Stimulated activated CD8-positive, alpha-beta memory T cell treated with anti-CD3 and anti-CD28 coated beads, Interleukin-4, amount 100 ng/mL, for 1 hour (primary cell): ENCODE measurements around the gene UBAC2.

Experiments used
- DNase-seq, 2 donors: peaks; one replicate each; pipeline ENCODE4 v3.0.0-alpha.2; 2020; ENCODE audit warnings: low read depth in 2 of 2, low spot score in 1 of 2

UBAC2 gene

DNA sequence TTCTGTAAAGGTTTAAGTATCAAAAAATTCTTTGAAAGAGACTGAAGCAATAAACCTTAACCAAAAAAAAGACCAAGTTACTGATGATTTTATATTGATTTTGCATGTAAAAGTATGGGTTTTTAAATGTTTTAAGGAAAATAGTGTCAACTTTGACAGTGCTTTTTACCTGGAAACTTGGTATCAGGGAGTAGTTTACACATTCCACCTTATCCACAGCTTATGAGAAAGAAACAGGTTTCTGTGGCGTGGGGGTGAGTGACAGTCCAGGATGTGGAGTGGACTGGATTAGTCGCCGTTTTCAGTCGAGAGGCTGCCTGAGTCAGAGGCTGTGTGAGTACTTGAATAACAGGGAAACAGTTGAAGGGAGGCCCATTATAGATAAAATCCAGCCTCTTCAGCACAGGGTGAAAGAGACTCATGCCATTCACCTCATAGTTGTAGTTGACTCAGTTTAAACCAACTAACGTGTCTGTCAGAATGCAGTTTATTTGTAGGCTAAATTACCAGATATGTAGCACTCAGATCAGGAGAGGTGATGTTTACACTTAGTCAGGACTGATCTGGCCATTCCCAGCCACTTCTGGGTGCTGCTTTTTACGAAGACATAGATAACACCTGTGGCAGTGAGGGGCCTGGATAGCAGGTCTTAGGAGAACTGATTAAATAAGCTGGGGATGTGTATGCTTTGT lies 107.1 kb downstream of the UBAC2 start:
- DNase-seq: no peak

DNA sequence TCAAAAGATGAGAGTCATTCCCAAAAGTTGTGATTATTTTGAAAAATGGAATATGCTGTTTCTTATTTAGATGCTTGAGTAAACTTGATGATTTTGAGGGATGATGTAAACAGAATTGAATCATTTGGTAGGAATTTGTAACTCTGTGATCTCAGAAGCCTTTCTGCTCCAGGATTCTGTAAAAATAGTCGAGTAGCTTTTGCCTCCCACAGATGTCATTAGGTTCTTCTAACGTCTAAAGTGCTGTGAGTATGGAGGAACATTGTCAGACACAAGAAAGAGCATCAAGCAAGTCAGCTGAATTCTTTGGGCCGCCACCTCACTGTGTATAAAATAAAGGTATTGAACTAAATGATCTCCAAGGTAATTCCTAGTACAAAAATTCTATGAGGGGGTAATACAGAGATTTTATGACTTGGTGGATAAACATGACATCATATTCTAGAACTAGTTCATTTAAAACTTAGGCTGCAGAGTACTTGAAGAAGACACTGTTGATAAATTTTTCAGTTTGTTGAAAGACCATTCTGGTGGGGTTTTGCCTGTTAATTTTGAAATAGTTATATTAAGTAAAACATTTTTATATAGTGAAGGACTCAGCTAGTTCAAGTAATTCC lies 107.9 kb downstream of the UBAC2 start:
- no peak for DNase-seq

DNA sequence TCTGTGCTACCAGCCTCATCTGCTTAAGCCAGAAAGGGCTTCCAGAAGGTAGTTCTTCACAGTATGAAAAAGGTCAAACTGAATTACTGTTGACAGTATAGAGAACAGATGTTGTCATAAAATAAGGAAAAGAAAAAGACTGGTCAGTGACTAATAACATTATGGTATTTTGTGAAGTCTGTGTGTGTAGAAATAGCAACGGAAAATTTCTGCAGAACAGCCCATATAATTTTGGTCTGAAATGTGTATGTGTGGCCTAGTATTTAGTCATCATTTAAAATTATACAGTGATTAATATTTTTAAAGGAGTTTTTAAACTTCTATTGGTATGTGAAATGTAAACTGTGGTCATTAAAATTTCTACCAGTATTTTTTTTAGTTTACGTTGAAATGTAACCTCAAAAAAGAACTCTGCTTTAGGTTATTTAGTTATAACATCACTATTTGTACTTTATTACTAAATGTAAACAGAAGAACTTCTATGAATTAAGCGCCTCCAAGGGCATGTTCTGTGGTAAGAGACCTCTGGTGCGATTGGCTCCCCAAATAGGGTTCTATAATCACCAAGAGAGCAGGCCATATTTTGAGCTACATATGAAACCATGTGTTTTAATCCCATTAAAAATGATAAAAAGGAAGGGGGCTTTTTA lies 109.9 kb downstream of the UBAC2 start:
- DNase-seq: no peak

DNA sequence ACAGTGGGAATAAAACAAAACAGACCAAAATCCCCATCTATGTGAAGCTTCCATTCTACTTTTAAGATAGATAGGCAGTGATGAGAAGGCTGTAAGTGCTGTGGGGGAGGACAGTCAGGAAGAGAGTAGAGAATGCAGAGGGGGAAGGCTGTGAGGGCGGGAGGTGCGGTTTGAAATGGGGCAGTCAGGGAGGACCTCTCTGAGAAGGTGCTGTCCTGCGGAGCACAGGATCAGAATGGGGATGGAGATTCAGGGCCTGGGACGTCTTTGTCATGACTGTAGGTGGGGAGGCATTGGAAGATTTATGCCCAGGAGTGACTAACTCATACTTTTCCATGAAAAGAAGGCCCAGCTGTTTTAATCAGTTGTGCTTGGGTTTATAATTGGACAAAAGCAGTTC lies 110.5 kb downstream of the UBAC2 start:
- no peak for DNase-seq

DNA sequence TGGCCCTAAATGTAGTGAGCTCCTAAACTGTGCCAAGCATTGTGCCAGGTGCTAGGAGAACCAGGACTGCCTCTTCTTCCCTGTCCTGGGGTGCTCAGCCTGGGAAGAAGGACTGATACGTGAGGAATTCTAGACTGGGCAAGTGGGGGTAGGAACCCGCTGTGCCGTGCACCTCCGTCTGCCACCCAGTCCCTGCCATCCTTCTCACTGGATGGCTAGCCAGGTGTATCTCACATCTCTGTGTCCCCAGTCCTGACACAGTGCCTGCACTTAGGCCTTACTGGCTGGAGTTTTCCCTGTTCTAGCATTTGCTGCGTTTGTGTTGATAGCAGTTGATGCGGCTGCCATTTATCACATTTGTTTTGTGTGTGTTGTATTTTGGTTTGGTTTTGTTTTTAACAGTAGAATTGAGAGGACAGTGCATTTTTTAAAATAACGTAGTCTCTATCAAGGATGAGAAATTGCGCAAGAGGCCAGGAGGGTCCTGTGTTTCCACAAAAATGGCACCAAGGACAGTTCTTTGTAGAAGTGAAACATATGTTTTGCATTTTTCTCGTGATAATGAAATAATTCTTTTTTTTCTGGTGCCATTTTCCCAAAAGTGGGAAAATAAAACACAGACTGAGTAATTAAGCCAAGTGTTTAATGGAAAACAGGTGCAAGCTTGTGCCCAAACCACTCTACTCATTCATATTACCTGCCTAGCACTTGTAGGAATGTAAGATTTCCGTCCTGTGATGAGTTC lies 111.3 kb downstream of the UBAC2 start:
- no peak for DNase-seq

DNA sequence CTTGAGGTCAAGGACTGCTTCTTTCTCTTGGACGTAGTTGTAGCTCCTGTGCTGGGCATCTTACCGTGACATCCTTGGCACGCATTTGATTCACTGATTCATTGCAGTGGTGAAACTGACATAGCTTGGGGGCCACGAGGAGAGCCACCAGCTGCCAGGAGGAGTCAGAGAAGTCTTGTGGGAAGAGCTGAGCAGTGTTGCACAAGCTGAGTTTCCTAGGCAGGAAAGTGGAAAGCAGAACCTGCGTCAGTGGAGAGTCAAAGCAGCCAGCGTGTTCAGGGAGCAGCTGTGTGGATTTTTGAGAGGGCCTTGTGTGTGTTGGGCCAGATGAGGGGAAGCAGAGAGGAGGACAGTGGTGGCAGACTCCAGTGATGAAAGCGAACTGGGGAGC lies 111.8 kb downstream of the UBAC2 start:
- no peak for DNase-seq

DNA sequence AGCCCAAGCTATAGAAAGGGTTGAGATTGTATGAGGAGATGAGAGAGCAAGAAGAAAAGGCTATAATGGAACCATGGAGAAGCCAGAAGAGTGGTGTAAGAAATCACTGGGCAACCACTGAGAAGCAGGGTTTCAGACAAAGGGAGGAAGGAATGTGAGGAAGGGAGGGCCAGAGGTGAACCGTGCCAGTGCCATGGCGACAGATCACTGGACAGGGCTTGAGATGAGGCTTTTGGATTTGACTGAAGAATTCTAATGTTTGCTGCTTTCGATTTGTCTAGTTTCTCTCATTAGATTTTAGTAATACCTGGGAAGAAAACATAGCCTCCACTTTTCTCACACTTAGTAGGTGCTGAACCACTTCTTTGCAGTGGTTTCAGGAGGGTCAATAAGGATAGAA lies 112.8 kb downstream of the UBAC2 start:
- DNase-seq: no peak

DNA sequence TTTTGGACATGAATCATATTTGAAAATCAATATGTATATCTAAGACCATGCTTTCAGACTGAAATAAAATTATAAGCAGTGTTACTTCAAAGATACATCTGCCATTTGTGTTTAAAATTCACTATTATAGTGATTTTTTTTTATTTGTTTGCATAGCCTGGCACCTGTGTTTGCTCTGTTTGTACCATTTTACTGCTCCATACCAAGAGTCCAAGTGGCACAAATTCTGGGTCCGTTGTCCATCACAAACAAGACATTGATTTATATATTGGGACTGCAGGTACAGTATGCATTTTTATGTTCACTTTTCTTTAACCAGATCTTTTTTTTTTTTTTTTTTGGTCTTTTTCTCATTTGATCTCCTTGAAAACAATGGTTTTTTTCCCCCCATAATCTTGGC lies 113.3 kb downstream of the UBAC2 start:
- DNase-seq: no peak

DNA sequence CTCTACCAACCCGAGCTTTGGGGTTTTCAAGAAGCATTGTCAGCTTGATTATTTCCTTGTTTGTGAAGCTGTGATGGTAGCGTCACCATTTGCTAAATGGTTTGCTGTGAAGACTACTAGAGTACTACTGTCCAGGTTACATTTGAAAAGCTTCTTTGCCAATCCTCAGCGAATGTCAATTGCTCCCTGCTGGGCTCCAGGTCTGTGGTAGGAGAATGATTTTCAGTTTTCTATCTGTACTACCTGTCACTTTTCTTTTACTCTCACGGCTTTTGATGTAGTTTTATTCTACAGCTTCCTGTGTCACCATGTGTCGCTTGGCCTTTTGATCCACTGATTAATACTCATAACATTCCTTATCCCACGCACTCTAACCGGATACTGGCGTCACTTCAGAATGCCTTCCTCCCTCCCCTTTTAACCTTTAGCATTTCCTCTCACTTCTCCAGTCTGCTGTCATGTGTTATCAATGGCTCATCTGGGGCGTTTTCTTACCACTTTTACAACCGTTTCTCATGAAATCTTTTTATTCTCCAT lies 114.1 kb downstream of the UBAC2 start:
- DNase-seq: no peak

DNA sequence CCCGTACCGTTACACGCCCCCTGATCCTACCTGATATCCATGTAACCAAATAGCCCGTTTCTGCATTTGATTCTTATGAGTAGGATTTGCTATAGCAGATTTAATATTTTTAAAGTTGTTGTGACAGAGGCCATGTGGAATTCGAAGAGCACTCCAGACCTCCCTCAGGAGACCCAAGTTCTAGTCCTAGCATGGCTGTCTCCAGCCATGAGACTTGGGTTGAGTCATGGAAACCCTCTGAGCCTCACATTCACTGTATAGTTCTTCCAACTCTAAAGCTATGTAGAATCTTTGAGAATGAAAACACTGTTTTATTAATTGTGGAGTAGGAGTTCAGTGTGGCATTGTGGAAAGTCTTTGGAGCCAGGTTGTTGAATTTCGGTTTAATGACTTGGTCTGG lies 114.5 kb downstream of the UBAC2 start:
- DNase-seq: no peak

DNA sequence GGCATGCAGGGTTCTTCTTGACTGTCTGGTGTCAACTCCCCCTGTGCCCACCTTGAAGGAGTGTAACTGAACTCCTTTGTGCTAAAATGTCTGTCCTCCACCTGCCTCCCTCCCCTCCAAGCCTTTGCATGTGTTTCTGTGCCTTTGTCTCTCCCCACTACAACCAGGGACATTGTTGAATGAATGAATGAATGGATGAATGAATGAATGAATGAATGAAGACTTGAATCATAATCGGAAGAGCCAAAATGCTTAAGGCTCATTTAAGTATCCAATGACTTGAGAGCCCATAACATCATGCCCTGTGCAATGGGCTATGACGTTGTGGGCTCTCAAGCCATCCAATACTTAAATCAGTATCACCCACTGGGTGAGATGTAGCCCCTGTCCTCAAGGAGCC lies 115.6 kb downstream of the UBAC2 start:
- DNase-seq: no peak

DNA sequence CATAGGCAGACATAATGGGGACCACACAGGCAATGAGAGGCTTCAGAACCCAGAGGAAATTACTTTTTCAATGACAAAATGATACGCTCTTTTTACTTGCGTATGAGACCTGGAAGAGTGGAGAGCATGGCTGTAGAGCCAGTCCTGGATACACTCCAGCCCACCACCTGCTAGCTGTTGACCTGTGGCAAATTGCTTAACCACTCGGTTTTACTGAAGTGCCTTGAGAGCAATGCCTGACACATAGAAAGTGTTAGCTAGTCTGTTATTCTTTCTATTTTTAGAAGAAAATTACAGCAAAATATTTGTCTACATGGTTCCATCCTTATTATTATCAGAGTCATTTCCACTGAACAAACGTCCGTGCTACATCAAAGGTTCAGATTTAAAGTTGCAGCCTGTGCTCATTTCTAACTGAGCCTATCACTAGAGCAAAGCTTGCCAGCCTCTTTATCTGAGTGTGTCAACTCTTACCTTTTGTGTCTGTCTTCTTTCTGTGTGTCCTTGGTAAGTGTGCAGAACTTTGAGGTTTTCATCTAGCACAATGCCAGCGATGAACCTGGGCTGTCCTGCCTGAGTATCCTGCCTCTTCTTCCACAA lies 116.1 kb downstream of the UBAC2 start:
- DNase-seq: no peak

DNA sequence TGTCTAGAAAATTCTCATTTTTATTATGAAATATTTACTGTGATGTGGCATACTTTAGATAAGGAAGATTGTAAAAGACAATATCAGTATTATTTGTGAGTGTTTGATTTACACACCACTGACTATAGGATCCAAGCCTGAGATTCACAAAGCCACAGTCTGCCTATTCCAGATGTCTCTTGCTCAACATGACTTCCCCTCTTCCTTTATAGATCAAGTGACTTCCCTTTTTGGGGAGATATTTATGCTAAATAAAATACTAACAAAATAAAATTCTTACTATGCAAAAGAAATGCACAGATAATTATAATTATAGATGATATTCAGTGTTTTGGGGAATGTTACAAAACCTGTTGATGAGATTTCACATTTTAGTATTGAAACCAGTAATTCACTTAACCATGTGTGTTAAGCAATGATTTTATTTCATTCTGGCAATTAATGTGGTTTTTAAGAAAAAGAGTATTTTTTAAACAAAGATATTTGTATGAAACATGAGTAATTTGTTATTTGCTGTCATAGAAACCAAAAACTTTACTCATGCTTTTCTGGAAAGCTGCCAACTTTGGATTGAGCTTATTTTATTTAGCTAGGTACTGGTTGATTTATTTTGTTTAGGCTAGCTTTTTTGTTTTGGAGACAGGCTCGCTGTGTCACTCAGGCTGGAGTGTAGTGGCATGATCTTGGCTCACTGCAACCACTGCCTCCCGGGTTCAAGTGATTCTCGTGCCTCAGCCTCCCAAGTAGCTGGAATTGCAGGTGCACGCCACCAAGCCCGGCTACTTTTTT lies 120.2 kb downstream of the UBAC2 start:
- DNase-seq: no peak

DNA sequence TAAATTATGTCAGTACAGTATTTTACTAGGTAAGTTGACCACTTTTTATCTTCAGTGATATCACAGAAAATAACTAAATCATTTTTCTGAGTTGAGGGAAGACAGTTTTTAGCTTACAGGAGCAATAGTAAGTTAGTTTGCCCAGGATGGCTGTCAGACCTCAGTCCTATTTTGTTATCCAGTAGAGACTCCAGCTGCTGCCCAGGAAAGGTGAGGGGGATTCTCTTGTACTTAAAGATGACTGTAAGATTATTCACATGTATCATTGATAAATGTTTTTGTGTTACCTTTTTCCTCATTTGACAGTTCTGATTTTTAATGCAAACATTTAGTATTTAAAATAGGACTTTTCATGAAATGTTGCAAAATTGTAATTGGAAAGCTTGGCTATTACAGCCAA lies 121.1 kb downstream of the UBAC2 start:
- DNase-seq: no peak

DNA sequence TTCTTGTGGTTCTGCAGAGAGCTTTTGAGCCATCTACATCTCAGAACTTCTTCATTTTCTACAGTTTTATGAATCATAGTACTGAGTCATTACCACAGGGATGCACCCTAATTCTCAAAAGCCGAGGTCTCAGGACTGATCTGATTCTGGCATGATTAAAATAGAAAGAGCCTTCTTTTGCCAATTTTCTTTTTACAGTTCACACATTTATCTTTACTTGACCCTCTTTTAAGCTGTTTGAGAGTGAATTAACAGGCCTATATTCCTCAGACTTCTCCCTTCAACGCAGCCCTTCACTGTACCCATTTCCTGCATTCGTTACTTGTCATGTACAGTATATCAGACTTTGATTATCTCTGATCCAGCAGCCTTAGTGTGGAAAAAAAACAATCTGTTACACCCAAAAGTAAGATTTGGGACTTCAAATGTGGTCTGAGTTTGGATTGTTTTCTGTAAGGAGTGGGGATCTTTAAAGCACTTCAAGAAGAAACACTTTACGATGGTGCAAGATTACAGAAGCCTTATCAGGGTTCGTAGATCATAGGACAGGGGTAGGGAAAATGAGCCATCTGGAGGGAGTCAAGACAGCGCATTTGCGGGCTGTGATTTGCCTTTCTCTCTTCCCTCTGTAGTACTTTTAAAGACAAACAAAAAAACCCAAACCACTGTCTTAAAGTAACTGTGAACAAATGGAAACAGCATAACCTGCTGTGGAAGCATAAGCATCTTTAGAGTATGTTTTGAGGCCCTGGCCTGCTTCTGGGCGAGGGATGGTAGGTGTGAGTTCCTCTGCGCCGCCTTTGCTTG lies 121.8 kb downstream of the UBAC2 start:
- no peak for DNase-seq

DNA sequence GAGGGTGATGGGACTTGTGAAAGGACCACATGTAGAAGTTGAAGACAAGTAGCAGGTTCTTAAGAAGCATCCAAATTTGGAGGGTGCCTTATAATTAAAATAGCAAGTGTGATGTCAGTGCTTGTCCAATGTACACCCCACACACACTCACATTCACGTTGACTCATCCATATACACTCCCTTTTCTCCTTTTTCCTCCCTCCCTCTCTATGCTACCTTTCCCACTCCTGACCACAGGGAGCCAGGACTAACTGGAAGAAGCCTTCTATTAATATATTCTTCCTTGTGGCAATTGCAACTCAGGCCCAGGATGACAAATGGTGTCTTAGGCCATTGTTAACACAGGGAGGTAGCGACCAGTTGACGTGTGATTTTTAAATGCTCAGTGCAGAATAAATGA lies 122.8 kb downstream of the UBAC2 start:
- DNase-seq: no peak

DNA sequence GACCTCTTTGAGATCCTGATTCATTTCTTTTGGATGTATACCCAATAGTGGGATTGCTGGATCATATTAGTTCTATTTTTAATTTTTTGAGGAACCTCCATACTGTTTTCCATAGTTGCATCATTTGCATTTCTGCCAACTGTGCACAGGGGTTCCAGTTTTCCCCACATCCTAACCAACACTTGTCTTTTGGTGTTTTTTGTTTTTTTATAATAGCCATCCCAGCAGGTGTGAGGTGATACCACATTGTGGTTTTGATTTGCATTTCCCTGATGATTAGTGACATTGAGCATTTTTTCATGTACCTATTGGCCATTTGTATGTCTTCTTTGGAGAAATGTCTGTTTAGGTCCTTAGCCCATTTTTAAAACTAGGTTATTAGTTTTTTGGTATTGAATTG lies 125.4 kb downstream of the UBAC2 start:
- DNase-seq: no peak

DNA sequence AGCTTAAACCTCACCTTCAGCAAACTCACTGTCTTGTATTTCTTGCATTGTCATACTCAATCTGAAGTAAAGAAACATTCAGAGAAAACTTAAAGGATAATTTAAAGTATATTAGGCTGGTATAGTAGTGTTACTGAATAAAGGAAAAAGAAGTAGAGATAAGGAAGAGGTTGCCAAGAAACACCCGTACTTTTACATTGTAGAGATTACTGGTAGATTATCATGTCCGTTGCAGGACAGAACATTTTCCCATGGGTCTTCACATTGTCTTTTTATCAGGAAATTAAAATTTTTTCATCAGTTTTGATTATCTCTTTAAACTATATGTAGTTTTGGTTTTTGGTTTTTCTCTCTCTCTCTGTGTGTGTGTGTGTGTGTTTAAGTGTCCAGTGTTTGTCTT lies 126.5 kb downstream of the UBAC2 start:
- no peak for DNase-seq

DNA sequence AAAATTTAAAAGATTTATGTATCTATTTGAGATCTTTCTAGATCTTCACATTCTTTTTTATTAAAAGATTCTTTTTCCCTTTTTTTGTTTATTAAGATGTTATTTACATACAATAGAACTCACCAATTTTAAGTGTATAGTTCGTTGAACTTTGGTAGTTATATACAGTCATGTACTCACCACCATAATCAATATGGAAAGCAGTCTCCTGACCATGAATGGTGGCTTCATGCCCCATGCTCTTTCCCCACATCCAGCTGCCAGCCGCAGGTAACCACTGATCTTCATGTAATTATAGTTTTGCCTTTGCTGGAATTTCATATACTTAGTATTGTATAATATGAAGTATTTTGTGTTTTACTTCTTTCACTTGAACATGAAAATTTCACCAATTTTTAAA lies 127.1 kb downstream of the UBAC2 start:
- DNase-seq: no peak

DNA sequence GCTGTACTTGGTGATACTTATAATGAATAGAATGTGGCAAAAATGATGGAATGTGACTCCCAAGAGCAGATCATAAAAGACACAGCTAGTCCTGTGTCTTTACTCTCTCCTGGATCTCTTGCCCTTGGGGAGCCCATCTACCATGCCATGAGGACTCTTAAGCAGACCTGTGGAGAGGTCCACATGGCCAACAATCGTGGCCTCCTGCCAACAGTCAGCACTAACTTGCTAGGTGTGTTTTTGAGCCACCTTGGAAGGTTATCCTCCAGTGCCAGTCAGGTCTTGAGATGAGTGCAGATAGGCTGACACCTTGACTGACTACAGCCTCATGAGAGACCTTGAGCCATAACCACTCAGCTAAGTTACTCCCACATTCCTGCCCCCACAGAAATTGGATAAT lies 128.8 kb downstream of the UBAC2 start:
- no peak for DNase-seq
